ENCODE results near the gene JUP.

DNA sequence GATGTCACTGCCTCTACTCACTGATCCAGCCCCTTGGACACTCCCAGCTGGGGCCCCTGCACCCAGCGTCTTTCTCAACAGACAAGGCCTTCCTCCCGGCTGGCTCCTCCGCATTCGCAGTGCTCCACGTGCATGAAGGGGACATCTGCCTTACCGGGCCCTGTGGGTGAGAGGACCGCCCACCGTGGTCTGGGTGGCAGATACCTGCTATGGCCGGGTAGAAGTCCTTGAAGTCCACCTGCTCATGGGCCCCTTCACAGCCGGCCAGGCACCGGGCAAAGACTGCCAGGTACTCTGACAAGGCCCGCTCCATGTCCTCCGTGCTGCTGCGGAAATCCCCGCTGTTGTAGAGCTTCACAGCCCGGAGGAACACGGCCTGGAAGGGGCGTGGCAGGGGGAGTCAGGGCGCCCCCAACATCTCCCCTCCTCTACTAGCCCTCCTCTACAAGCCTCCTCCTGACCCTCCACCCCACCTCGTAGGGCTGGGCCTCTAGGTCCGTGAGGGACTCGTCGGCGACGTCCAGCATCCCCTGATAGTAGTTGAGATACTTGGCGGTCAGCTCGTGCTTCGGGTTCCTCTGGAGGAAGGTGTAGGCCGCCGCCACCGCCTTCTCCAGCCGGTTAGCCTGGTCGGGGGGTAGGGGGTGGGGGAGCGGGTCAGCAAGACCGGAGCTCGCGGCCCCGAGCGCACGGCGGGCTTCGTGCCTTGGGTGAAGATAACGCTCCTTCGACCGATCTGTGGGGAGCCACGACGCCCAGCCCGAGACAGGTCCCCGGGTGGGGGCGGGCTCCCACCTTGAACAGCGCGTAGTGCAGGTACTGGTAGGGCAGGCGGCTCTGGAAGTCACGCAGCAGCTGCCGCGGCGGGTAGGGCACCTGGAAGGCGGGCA, 24.4 kb upstream of the JUP start:
- TF ChIP-seq ZNF772 (CRISPR knock-in tag; IDR thresholded peaks at IDR 0.05) (no peak), SOX6 (IDR thresholded peaks at IDR 0.05) (no peak), SOX6 (CRISPR knock-in tag; IDR thresholded peaks at IDR 0.05) (0 out of 2 replicates have a peak, but pooled peaks have one; percentile 11), POLR2AphosphoS5 (IDR thresholded peaks at IDR 0.05; ENCODE audit: low read depth, low read length) (no peak), TSC22D2 (CRISPR knock-in tag; IDR thresholded peaks at IDR 0.05; ENCODE audit: borderline replicate concordance) (no peak), HOXA9 (CRISPR knock-in tag; IDR thresholded peaks at IDR 0.05; ENCODE audit: borderline replicate concordance) (no peak; the same call in 1 of the 2 replicates)
